ENCODE data around the gene TCF19. TPM values are rescaled to one million over a fixed set of nuclear protein-coding genes. Genes with fewer than 3 reads are reported as not detected.

TCF19 gene
- total and polyA plus RNA-seq, 10 of the 15 experiments (the other 5 are each of a cell fraction or from before 2014, with no cell fraction given) = 7.7 to 103 (median 53.3) TPM

- no peak overlapping the region for H3K4me2 ChIP-seq (ENCODE audit: control insufficient read depth, insufficient read depth)
- ChIA-PET RAD21 (ENCODE audit: unreplicated experiment) (no interaction called here), POLR2A (no interaction called here), SMC1A (ENCODE audit: uncharacterized antibody, unreplicated experiment) (no interaction called here), CTCF (no interaction called here)
- no peaks in the 10 kb centered on the region; the same call in 1 of the 2 replicates for H3K4me1 ChIP-seq (ENCODE audit: control insufficient read depth, insufficient read depth, low read length)
- no TSS peak for BruUV-seq (replicated peaks)
- no peak for DNase-seq (ENCODE audit: low read depth, low spot score)
- H4K20me1 ChIP-seq (ENCODE audit: control insufficient read depth, insufficient read depth) = no peaks in the 10 kb centered on the region
- ATAC-seq = peak; percentile 14; the same call in 1 of the 3 replicates
- H3K36me3 ChIP-seq (ENCODE audit: control insufficient read depth in 2 of 2, insufficient read depth in 2 of 2, low read length in 1 of 2) = no peaks in the 10 kb centered on the region
- H3K27me3 ChIP-seq (replicated peaks in 1 of 2; ENCODE audit: control insufficient read depth in 2 of 2, insufficient read depth in 2 of 2, low read length in 1 of 2) = peaks cover 2 to 3% of the 10 kb centered on the region in 2 experiments; a peak in 3 of 4 replicates
- no peak overlapping the region for H3K9ac ChIP-seq (ENCODE audit: control insufficient read depth, insufficient read depth, low read length)
- in situ Hi-C loops (cut with MboI) (no loop called here), intact Hi-C loops (cut with micrococcal nuclease; ENCODE audit: unreplicated experiment) (no loop called here)
- H3K79me2 ChIP-seq (ENCODE audit: control insufficient read depth, insufficient read depth, low read length) = no peaks in the 10 kb centered on the region
- H3K9me3 ChIP-seq (replicated peaks; ENCODE audit: control insufficient read depth, insufficient read depth, low read length) = no peaks in the 10 kb centered on the region
- no peak for FAIRE-seq
- WGBS (ENCODE audit: insufficient coverage, insufficient replicate concordance, low lambda C conversion rate, missing lambda C conversion rate) = 21% methylated on average over 16 of the region's 16 CpGs
- no peak overlapping the region for H3K27ac ChIP-seq (ENCODE audit: control insufficient read depth, insufficient read depth)
- H3K4me3 ChIP-seq = no peak overlapping the region
- no peak overlapping the region for H2AFZ ChIP-seq (ENCODE audit: control insufficient read depth, low read depth, low read length)
- TF ChIP-seq NKRF (conservative IDR thresholded peaks at IDR 0.05) (no peak), STAT1 (conservative IDR thresholded peaks at IDR 0.05) (no peak), E2F8 (IDR thresholded peaks at IDR 0.05; ENCODE audit: low read depth, partially characterized antibody) (no peak), NR2F1 (conservative IDR thresholded peaks at IDR 0.05) (no peak), SIN3A (IDR thresholded peaks at IDR 0.05; ENCODE audit: low read depth, low read length) (no peak), ATF7 (IDR thresholded peaks at IDR 0.05; ENCODE audit: low read depth) (no peak), PAX5 (IDR thresholded peaks at IDR 0.05; ENCODE audit: borderline replicate concordance, low read depth, low read length) (no peak), HDAC6 (IDR thresholded peaks at IDR 0.05; ENCODE audit: unreplicated experiment) (no peak)
- TF ChIP-seq, protein P1, sequence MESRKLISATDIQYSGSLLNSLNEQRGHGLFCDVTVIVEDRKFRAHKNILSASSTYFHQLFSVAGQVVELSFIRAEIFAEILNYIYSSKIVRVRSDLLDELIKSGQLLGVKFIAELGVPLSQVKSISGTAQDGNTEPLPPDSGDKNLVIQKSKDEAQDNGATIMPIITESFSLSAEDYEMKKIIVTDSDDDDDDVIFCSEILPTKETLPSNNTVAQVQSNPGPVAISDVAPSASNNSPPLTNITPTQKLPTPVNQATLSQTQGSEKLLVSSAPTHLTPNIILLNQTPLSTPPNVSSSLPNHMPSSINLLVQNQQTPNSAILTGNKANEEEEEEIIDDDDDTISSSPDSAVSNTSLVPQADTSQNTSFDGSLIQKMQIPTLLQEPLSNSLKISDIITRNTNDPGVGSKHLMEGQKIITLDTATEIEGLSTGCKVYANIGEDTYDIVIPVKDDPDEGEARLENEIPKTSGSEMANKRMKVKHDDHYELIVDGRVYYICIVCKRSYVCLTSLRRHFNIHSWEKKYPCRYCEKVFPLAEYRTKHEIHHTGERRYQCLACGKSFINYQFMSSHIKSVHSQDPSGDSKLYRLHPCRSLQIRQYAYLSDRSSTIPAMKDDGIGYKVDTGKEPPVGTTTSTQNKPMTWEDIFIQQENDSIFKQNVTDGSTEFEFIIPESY (IDR thresholded peaks at IDR 0.05) = no peak
- TF ChIP-seq, protein P2, sequence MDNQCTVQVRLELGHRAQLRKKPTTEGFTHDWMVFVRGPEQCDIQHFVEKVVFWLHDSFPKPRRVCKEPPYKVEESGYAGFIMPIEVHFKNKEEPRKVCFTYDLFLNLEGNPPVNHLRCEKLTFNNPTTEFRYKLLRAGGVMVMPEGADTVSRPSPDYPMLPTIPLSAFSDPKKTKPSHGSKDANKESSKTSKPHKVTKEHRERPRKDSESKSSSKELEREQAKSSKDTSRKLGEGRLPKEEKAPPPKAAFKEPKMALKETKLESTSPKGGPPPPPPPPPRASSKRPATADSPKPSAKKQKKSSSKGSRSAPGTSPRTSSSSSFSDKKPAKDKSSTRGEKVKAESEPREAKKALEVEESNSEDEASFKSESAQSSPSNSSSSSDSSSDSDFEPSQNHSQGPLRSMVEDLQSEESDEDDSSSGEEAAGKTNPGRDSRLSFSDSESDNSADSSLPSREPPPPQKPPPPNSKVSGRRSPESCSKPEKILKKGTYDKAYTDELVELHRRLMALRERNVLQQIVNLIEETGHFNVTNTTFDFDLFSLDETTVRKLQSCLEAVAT (IDR thresholded peaks at IDR 0.05) = no peak
- TF ChIP-seq, protein P3, sequence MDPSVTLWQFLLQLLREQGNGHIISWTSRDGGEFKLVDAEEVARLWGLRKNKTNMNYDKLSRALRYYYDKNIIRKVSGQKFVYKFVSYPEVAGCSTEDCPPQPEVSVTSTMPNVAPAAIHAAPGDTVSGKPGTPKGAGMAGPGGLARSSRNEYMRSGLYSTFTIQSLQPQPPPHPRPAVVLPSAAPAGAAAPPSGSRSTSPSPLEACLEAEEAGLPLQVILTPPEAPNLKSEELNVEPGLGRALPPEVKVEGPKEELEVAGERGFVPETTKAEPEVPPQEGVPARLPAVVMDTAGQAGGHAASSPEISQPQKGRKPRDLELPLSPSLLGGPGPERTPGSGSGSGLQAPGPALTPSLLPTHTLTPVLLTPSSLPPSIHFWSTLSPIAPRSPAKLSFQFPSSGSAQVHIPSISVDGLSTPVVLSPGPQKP (IDR thresholded peaks at IDR 0.05; ENCODE audit: low read depth, low read length) = no peak
- TF ChIP-seq, protein P4, sequence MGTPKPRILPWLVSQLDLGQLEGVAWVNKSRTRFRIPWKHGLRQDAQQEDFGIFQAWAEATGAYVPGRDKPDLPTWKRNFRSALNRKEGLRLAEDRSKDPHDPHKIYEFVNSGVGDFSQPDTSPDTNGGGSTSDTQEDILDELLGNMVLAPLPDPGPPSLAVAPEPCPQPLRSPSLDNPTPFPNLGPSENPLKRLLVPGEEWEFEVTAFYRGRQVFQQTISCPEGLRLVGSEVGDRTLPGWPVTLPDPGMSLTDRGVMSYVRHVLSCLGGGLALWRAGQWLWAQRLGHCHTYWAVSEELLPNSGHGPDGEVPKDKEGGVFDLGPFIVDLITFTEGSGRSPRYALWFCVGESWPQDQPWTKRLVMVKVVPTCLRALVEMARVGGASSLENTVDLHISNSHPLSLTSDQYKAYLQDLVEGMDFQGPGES (IDR thresholded peaks at IDR 0.05) = no peak
Measured at GRCh38 chr6:31122791-31123706, 35.3 kb upstream of the TCF19 start.

Data from GM12878 (cell line).